Lower leg skin (tissue), 3 donors: Measurements from ENCODE around the gene AGAP4.
"Not testable (repeated sequence)": the region's sequence is repeated elsewhere in the genome, so short reads cannot be mapped to it uniquely, and the experiment has no call there.

Source experiments
- POLR2A ChIP-seq, 2 donors: fragments of 450-650 bp; IDR thresholded peaks; one replicate each; pipeline ENCODE4 v1.6.1; 2016 to 2017; ENCODE audit warnings: antibody characterized with exemption in 2 of 2, mild to moderate bottlenecking in 1 of 2, moderate library complexity in 1 of 2
- TF ChIP-seq, protein P1 (sequence below), 3 donors: fragments of 450-650 bp; IDR thresholded peaks; one replicate each; pipeline ENCODE4 v1.5.1; 2016; ENCODE audit warnings: antibody characterized with exemption in 3 of 3, mild to moderate bottlenecking in 3 of 3, moderate library complexity in 2 of 3

DNA sequence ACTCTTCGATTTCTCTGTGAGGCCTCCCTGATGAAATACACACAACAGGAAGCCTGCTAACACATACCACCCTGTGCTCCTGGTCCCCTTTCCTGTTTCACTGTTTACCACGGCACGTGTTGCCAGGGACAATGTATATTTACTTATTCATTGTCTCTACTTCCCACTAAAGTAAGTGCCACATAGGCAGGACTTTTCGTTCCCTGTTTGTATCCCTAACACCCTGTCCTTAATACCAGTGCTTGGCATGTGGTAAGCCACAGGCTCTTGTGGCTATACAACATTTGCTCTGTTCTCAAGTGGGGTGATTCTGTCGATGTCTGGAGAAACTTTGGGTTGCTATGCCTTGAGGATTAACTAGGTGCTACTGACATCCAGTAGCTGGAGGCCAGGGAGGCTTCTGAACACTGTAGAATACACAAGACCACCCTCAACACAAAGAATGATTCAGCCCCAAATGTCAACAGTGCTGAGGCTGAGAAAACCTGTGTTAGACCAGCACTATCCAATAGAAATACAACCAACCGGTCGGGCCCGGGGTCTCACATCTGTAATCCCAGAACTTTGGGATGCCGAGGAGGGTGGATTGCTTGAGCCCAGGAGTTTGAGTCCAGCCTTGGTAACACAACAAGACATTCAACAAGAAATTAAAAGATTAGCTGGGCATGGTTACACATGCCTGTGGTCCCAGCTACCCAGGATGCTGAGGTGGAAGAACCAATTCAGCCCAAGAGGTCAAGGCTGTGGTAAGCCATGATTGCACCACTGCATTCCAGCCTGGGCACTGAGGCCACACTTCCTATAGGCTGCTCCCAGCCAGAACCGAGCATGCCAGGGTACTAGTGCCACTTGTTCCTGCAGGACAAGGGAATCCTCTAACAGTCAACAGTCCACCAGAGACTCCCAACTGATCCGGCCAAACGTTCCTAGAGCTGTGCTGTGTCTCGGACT is 44.0 kb downstream of the AGAP4 start:
- not testable (repeated sequence) for TF ChIP-seq POLR2A (IDR thresholded peaks at IDR 0.05)
- TF ChIP-seq, protein P1, sequence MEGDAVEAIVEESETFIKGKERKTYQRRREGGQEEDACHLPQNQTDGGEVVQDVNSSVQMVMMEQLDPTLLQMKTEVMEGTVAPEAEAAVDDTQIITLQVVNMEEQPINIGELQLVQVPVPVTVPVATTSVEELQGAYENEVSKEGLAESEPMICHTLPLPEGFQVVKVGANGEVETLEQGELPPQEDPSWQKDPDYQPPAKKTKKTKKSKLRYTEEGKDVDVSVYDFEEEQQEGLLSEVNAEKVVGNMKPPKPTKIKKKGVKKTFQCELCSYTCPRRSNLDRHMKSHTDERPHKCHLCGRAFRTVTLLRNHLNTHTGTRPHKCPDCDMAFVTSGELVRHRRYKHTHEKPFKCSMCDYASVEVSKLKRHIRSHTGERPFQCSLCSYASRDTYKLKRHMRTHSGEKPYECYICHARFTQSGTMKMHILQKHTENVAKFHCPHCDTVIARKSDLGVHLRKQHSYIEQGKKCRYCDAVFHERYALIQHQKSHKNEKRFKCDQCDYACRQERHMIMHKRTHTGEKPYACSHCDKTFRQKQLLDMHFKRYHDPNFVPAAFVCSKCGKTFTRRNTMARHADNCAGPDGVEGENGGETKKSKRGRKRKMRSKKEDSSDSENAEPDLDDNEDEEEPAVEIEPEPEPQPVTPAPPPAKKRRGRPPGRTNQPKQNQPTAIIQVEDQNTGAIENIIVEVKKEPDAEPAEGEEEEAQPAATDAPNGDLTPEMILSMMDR (IDR thresholded peaks at IDR 0.05), result not testable (repeated sequence)
